ENCODE measurements around the gene RIOK1. TPM values are rescaled to one million over a fixed set of nuclear protein-coding genes. Genes with fewer than 3 reads are reported as not detected.

Gene RIOK1
- total and polyA plus RNA-seq, 2 of the 13 experiments (the other 11 are each of a cell fraction or from before 2014, with no cell fraction given), result 9.4 to 37.8 TPM

DNA sequence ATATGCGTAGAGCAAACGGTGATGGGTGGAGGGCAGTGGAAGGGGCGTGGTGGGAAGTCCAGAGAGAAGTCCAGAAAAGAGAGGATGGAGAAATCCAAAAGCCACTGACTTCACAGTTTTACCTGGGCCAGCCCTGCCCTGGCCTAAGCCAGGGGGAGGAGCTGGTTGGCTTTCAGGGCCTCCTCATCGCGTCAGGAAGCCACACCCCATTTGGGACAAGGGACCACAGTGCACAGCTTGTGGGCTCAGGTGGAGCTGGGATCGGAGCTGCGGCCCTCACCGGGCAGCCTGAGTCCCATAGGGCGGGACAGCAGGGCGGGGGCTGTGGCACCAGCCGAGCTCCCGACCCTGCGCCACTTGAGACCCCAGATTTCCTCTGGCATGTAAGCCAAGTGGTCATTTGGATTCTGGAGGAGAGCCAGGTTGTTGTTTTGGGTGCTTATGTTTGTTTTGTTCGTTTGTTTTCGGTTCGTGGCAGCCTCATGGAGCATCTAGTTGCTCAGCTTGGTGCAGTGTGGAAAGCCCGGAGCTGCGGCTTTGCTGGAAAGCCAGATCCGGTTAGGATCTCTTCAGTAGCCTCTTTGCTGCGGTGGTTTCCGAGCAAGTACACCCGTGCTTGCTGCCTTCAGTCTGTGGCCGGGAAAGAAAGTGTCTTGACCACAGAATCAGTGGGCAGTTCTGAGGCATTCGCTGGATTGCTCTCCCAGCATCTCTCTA is 42.2 kb downstream of the RIOK1 start (continued):
- TF ChIP-seq SATB2 (CRISPR knock-in tag; IDR thresholded peaks at IDR 0.05) (no peak), SIX1 (CRISPR knock-in tag; IDR thresholded peaks at IDR 0.05; ENCODE audit: borderline replicate concordance) (no peak), ISX (CRISPR knock-in tag; conservative IDR thresholded peaks at IDR 0.05) (no peak), BRD4 (CRISPR knock-in tag; IDR thresholded peaks at IDR 0.05) (no peak), ZNF496 (CRISPR knock-in tag; IDR thresholded peaks at IDR 0.05; ENCODE audit: insufficient replicate concordance) (no peak), FOXK1 (CRISPR knock-in tag; IDR thresholded peaks at IDR 0.05; ENCODE audit: borderline replicate concordance, low read depth) (no peak), SNAPC2 (CRISPR knock-in tag; IDR thresholded peaks at IDR 0.05) (0 out of 2 replicates have a peak, but pooled peaks have one; percentile 22), ZFP41 (CRISPR knock-in tag; IDR thresholded peaks at IDR 0.05; ENCODE audit: borderline replicate concordance) (no peak), ZSCAN20 (CRISPR knock-in tag; IDR thresholded peaks at IDR 0.05; ENCODE audit: borderline replicate concordance) (no peak)
- TF ChIP-seq, protein P1, sequence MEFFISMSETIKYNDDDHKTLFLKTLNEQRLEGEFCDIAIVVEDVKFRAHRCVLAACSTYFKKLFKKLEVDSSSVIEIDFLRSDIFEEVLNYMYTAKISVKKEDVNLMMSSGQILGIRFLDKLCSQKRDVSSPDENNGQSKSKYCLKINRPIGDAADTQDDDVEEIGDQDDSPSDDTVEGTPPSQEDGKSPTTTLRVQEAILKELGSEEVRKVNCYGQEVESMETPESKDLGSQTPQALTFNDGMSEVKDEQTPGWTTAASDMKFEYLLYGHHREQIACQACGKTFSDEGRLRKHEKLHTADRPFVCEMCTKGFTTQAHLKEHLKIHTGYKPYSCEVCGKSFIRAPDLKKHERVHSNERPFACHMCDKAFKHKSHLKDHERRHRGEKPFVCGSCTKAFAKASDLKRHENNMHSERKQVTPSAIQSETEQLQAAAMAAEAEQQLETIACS (CRISPR knock-in tag; IDR thresholded peaks at IDR 0.05), result no peak
- TF ChIP-seq, protein P2, sequence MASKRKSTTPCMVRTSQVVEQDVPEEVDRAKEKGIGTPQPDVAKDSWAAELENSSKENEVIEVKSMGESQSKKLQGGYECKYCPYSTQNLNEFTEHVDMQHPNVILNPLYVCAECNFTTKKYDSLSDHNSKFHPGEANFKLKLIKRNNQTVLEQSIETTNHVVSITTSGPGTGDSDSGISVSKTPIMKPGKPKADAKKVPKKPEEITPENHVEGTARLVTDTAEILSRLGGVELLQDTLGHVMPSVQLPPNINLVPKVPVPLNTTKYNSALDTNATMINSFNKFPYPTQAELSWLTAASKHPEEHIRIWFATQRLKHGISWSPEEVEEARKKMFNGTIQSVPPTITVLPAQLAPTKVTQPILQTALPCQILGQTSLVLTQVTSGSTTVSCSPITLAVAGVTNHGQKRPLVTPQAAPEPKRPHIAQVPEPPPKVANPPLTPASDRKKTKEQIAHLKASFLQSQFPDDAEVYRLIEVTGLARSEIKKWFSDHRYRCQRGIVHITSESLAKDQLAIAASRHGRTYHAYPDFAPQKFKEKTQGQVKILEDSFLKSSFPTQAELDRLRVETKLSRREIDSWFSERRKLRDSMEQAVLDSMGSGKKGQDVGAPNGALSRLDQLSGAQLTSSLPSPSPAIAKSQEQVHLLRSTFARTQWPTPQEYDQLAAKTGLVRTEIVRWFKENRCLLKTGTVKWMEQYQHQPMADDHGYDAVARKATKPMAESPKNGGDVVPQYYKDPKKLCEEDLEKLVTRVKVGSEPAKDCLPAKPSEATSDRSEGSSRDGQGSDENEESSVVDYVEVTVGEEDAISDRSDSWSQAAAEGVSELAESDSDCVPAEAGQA (IDR thresholded peaks at IDR 0.05; ENCODE audit: low read depth), result no peak
- TF ChIP-seq, protein P2 (CRISPR knock-in tag; IDR thresholded peaks at IDR 0.05; ENCODE audit: borderline replicate concordance), result no peak
- TF ChIP-seq, protein P3, sequence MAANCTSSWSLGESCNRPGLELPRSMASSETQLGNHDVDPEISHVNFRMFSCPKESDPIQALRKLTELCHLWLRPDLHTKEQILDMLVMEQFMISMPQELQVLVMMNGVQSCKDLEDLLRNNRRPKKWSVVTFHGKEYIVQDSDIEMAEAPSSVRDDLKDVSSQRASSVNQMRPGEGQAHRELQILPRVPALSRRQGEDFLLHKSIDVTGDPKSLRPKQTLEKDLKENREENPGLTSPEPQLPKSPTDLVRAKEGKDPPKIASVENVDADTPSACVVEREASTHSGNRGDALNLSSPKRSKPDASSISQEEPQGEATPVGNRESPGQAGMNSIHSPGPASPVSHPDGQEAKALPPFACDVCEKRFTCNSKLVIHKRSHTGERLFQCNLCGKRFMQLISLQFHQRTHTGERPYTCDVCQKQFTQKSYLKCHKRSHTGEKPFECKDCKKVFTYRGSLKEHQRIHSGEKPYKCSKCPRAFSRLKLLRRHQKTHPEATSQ (CRISPR knock-in tag; IDR thresholded peaks at IDR 0.05; ENCODE audit: borderline replicate concordance), result 0 out of 2 replicates have a peak, but pooled peaks have one; percentile 7
- TF ChIP-seq, protein P4, sequence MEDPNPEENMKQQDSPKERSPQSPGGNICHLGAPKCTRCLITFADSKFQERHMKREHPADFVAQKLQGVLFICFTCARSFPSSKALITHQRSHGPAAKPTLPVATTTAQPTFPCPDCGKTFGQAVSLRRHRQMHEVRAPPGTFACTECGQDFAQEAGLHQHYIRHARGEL (CRISPR knock-in tag; IDR thresholded peaks at IDR 0.05), result 0 out of 2 replicates have a peak, but pooled peaks have one; percentile 32
- TF ChIP-seq, protein P5, sequence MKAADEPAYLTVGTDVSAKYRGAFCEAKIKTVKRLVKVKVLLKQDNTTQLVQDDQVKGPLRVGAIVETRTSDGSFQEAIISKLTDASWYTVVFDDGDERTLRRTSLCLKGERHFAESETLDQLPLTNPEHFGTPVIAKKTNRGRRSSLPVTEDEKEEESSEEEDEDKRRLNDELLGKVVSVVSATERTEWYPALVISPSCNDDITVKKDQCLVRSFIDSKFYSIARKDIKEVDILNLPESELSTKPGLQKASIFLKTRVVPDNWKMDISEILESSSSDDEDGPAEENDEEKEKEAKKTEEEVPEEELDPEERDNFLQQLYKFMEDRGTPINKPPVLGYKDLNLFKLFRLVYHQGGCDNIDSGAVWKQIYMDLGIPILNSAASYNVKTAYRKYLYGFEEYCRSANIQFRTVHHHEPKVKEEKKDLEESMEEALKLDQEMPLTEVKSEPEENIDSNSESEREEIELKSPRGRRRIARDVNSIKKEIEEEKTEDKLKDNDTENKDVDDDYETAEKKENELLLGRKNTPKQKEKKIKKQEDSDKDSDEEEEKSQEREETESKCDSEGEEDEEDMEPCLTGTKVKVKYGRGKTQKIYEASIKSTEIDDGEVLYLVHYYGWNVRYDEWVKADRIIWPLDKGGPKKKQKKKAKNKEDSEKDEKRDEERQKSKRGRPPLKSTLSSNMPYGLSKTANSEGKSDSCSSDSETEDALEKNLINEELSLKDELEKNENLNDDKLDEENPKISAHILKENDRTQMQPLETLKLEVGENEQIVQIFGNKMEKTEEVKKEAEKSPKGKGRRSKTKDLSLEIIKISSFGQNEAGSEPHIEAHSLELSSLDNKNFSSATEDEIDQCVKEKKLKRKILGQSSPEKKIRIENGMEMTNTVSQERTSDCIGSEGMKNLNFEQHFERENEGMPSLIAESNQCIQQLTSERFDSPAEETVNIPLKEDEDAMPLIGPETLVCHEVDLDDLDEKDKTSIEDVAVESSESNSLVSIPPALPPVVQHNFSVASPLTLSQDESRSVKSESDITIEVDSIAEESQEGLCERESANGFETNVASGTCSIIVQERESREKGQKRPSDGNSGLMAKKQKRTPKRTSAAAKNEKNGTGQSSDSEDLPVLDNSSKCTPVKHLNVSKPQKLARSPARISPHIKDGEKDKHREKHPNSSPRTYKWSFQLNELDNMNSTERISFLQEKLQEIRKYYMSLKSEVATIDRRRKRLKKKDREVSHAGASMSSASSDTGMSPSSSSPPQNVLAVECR (CRISPR knock-in tag; IDR thresholded peaks at IDR 0.05; ENCODE audit: borderline replicate concordance), result peak; percentile 20; the same call in 1 of the 2 replicates

Measured in HepG2 (cell line).